ENCODE measurements around the gene RUSC1.
"Not testable (repeated sequence)": the region's sequence is repeated elsewhere in the genome, so short reads cannot be mapped to it uniquely, and the experiment has no call there.

RUSC1 gene

DNA sequence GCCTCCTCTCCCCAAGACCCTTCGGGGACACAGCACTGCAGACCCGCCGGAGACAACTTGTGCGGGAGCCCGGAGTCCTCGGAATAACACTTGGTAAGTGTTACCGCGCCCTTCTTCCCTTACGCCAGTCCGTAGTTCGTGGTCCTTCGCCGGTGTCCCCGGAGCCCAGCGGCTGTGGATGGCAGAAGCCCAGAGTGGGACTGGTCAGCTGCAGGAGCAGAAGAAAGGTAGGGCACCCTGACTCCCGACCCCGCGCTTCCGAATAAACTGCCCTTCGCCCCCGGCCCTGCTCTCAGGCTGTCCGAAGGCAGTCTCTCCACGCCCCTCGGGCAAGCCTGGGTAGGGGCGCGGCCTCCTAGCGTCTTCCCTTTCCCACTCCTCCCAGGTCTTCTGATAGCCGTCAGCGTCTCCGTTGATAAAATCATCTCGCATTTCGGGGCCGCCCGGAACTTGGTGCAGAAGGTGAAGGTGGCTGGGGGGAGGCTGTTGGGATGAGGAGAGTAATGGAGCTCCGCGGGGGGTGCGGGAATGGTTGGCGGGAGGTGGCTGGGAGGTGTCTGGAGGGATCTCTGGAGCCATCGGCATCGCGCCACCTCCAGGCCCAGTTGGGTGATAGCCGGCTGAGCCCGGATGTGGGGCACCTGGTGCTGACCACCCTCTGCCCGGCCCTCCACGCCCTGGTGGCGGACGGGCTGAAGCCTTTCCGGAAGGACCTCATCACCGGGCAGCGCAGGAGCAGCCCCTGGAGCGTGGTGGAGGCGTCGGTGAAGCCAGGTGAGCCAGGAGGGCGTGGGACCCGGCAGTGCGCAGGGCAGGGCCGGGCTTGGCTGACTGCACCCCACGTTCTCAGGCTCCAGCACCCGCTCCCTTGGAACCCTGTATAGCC is 4.3 kb downstream of the RUSC1 start:
- peak in 1 of 2 donors; percentile 51 for DNase-seq

DNA sequence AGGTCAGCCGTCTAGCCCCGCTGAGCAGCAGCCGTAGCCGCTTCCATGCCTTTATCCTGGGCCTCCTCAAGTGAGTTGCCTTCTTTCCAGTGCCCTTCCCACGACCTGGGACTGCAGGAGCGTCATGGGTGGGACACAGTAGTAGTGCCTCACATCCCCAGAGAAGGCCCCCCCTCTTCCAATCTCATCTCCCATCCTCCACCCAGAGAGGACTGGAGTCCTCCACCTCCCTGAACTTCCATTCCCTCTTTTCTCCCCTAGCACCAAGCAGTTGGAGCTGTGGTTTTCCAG is 4.9 kb downstream of the RUSC1 start:
- DNase-seq = no peak

DNA sequence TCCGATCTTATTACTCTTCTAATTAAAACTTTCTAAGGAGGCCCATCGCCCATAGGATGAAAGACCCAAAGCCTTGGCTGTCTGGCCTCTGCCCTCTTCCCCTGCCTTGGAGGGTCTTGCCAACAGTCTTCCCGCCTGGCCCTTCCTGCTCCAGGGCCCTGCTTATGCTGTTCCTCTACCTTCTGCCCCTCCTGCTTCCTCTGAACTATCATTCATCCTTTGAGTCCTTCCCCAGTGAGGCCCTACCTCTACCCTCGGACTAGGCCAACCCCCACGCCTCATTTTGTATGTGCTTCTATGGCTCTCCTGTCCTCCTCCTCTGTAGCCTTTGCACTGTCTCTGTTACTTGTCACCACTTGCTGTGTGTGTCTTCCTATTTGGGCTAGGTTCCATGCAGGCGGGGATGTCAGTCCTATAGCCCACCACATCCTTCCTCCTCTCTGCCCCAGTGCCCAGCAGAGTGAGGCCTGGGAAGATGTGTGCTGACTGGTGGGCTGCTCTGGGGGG is 5.4 kb downstream of the RUSC1 start:
- DNase-seq = no peak

DNA sequence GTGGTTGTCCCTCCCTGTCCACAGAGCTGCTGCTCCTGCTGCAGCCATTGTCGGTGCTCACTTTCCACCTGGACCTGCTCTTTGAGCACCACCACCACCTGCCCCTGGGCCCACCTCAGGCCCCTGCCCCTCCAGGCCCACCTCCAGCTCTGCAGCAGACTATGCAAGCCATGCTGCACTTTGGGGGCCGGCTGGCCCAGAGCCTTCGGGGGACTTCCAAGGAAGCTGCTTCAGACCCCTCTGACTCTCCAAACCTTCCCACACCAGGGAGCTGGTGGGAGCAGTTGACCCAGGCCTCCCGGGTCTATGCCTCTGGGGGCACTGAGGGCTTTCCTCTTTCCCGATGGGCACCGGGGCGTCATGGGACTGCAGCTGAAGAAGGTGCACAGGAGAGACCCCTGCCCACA is 5.9 kb downstream of the RUSC1 start:
- no peak for DNase-seq

DNA sequence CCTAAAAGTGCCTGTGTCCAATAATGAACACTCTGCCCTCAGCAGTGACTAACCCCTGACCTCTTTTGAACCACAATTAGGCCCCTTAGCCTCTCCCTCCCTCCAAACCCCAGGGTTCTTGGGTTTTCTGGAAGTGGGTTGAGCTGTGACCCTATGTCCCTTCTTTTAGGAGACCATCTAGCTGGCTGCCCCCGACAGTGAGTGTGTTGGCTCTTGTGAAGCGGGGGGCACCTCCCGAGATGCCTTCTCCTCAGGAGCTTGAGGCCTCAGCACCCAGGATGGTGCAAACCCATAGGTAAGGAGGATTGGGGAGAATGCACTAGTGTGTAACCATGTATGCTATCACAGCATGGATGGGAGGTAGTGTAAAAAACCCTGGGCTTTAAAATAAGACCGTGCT is 7.3 kb downstream of the RUSC1 start:
- DNase-seq = no peak

DNA sequence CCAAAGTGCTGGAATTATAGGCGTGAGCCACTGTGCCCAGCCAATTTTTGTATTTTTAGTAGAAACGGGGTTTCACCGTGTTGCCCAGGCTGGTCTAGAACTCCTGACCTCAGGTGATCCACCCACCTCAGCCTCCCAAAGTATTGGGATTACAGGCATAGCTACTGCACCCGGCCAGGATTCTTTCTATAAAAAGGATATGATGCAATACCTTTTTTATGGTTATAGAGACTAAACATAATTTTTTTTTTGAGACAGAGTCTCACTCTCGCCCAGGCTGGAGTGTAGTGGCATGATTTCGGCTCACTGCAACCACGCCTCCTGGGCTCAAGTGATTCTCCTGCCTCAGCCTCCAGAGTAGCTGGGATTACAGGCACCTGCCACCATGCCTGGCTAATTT is 8.2 kb downstream of the RUSC1 start:
- not testable (repeated sequence) for DNase-seq

DNA sequence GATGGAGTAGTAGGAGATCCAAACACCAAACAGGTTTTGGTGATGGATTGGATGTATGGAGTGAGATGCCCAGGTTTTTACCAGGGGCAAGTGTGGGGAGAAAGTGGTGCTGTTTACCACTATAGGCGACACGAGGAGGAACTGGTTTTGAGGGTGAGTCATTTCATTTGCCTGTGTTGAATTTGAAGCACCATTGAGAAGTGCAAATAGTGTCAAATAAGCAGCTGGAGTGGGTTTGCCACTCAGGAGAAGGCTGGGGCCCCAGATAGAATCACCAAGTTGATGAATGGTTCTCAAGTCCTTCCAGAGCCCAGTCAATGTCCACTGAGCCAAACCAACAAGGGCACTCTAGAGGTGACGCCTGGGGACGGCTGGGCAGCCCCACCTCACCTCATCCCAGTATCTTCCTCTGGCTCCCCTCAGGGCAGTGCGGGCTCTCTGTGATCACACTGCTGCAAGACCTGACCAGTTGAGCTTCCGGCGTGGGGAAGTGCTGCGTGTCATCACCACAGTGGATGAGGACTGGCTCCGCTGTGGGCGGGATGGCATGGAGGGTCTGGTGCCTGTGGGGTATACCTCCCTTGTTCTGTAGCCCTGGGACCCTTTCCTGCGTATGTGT is 9.4 kb downstream of the RUSC1 start:
- DNase-seq = no peak

DNA sequence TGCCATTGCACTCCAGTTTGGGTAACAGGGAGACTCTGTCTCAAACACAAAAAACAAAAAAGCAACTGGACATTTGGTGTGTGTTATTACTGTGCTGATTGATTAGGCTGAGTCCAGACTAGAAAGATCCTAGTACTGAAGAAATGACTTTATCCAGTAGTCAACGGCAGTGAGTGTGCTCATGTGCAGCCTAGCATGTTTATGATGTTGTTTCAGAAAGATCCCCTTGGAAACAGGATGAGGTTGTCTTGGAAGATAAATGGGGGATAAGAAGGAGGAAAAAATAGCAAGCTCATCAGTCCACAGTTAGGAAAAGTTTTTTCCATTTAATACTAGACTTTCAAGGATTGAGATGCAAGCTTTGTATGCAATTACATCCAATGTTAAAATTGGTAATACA is 14.3 kb downstream of the RUSC1 start:
- no peak for DNase-seq

DNA sequence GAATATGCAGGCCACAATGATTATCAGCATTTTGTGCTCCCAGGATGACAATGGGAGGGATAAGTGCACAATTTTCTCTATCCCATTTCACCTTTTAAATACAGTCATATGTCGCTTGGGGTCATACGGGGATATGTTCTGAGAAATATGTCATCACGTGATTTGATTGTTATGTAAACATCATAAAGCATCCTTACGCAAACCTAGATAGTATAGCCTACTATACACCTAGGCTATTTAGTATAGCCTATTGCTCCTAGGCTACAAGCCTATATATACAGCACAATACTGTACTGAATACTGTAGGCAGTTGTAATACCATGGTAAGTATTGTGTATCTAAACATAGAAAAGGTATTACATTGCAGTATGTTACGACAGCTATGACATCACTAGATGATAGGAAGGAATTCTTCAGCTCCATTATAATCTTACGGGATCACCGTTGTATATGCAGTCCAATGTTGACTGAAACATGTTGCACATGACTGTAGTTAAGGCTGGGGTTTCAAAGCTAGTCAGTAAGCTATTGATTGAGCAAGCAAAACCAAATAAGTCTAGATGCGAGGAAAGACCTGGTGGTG is 18.9 kb downstream of the RUSC1 start:
- no peak for DNase-seq

DNA sequence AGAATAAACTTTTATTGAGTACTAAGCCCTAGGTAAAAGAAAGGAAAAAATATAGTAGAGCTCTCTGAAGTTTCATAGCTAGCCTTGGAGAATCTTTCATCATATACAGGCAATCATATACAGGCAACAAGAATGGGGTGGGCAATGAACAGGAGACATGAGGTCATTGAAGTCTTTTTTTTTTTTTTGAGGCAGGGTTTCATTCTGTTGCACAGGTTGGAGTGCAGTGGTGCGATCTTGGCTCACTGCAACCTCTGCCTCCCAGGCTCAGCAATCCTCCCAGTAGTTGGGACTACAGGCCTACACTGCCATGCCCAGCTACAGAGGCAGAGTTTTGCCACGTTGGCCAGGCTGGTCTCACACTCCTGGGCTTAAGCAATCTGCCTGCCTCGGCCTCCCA is 22.1 kb downstream of the RUSC1 start:
- no peak for DNase-seq

DNA sequence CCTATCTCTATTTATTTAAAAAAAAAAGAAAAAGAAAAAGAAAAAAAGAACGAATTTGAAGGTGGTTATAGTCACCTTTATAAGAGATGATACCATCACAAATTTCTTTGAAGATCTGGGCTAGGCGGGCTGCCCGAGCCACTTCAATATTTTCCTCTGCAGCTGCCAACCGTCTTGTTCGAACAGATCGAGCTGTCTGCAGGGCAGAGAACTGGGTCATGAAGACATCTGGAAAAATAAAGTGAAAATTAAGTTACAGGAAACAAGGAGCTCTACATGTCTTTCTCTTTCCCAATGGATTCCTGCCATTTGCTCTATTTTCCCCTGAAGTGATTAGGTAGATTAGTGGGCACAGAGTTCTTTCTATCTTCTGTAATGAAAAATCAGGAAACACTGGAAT is 31.9 kb downstream of the RUSC1 start:
- DNase-seq = no peak

DNA sequence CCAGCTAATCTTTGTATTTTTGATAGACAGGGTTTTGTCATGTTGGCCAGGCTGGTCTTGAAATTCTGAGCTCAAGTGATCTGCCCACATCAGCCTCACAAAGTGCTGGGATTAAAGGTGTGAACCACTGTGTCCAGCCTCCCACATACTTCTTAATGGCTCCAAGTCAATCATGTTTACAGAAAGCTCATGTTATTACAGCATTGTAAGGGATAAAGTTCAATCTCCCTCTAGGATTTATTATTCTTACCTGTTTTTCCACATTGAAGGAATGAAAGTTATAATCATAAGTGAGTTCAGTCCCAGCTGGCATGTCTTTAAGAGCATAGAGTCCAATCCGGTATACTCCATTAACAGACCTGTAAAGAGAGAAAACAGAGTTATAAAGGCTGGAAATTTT is 39.4 kb downstream of the RUSC1 start:
- no peak for DNase-seq

DNA sequence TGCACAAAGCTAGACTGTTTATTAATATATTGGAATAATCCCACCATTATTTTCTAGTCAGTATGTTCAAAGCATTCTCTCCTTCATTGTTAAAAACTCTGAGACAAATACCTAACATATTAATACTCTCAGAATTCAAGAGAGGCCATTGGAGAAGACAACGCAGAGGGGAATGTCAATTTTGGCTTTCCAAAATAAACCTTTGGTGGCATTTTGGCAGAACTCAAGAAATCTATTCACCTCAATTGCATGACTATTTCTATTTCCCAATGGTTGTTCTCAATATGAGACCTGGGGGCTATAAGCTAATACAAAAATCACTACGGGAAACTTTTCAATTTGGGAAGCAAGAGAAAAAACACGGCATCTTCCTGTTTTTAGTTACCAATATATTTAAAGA is 58.5 kb downstream of the RUSC1 start:
- DNase-seq = no peak

DNA sequence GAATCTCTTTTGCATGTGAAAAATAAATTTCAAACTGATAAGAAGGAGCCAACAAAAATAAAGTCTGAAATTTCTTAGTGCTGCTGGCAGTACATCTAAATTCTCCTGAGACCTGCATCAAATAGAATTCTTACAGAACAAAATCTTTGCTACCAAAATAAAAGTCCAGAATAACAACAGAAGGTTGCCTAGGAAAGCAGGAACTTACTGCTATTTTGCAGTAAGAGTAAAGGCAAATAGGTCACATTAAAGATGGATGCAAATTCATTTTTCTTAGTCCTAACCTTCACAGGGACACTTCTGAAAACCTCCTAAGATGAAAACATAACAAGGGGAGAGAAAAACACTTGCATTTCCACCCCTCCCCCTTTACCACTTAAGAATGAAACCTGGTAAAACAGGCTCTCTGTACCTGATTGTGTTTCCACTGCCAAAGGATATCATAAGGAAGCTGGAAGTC is 59.0 kb downstream of the RUSC1 start:
- DNase-seq = no peak
